ENCODE results near the gene KCNE4.

GRCh38 chr2:223019390-223019930, 32.5 kb upstream of the KCNE4 start:
- TF ChIP-seq CTCF (conservative IDR thresholded peaks at IDR 0.05 in 1 of 2, IDR thresholded peaks at IDR 0.05 in 1 of 2; ENCODE audit: low read depth in 1 of 2, low read length in 2 of 2) (no peak), EZH2 (IDR thresholded peaks at IDR 0.05; ENCODE audit: low read length, missing control alignments) (no peak)

All from fibroblast of lung (primary cell).